GM10266 (cell line): ENCODE results near the gene RABGAP1.

Experiments
- DNase-seq: peaks from one replicate; pipeline ENCODE4 v3.0.0; 2012; ENCODE audit errors: extremely low spot score
- CTCF ChIP-seq: IDR thresholded peaks from 2 replicates; pipeline ENCODE4 v1.5.1; 2012; ENCODE audit warnings: mild to moderate bottlenecking, low read depth; ENCODE audit not compliant: control insufficient read depth, insufficient read depth; ENCODE audit errors: missing control alignments

The RABGAP1 gene

GRCh38 chr9:122955961-122956360, 15.1 kb downstream of the RABGAP1 start:
- no peak for TF ChIP-seq CTCF
- no peak for DNase-seq

GRCh38 chr9:122961139-122961538, 20.3 kb downstream of the RABGAP1 start:
- DNase-seq, result no peak
- no peak for TF ChIP-seq CTCF

- DNase-seq, result no peak
- TF ChIP-seq CTCF, result no peak
Measured at GRCh38 chr9:122975196-122975595, 34.4 kb downstream of the RABGAP1 start.

- no peak for TF ChIP-seq CTCF
- no peak for DNase-seq
Measured at GRCh38 chr9:122978601-122979000, 37.8 kb downstream of the RABGAP1 start.

- no peak for DNase-seq
- no peak for TF ChIP-seq CTCF
Measured at GRCh38 chr9:122986010-122986409, 45.2 kb downstream of the RABGAP1 start.

- TF ChIP-seq CTCF, result no peak
- DNase-seq, result no peak
Measured at GRCh38 chr9:122988141-122988540, 47.3 kb downstream of the RABGAP1 start.

- peak; percentile 28 for DNase-seq
Measured at GRCh38 chr9:122988920-122989621, 48.3 kb downstream of the RABGAP1 start.

More at GRCh38 chr9:122988920-122989621, 48.3 kb downstream of the RABGAP1 start:
- TF ChIP-seq CTCF, result no peak
